HCT116 (cell line): Measurements from ENCODE around the gene ANO10.

ENCODE experiments used
- CTCF ChIP-seq, 3 experiments: fragments of 200-600 bp in 1 of 3; sonication (generic) in 1 of 3; IDR thresholded peaks in 2 of 3; conservative IDR thresholded peaks in 1 of 3; 2 replicates each; pipeline ENCODE4 v1.5.1; 2012 to 2017; ENCODE audit warnings: low read depth in 2 of 3, low read length in 2 of 3, antibody characterized with exemption in 1 of 3, borderline replicate concordance in 1 of 3, control low read depth in 1 of 3, mild to moderate bottlenecking in 1 of 3, mixed read lengths in 1 of 3, mixed run types in 1 of 3, moderate library complexity in 1 of 3; ENCODE audit not compliant: insufficient read depth in 1 of 3
- EZH2 ChIP-seq: fragments of 200-600 bp; sonication (generic); IDR thresholded peaks from 2 replicates; pipeline ENCODE4 v1.6.1; 2017; ENCODE audit warnings: antibody characterized with exemption, mixed run types
- FOSL1 ChIP-seq: IDR thresholded peaks from 2 replicates; pipeline ENCODE4 v1.6.1; 2012; ENCODE audit warnings: low read depth

DNA sequence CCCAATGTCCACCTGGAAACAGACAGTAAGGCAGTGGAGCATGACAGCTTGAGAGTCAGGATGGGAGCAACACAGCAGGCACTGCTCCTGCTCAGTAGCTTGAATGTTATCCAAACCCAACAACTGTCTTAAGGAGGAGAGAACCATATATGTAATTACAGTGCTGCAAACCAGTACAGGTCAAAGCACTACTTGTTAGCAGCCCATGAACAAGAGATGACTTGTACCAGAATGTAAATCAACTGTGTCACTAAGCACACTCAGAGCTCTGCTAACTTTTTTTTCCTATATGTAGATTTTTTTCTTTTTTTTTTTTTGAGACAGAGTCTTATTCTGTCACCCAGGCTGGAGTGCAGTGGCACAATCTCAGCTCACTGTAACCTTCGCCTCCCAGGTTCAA lies 87.1 kb downstream of the ANO10 start:
- TF ChIP-seq EZH2 (no peak), CTCF (IDR thresholded peaks at IDR 0.05 in 2 of 3, conservative IDR thresholded peaks at IDR 0.05 in 1 of 3; ENCODE audit: borderline replicate concordance in 1 of 3, insufficient read depth in 1 of 3, low read depth in 2 of 3, low read length in 2 of 3) (no peak), FOSL1 (no peak)
